Rectal smooth muscle tissue (tissue), 1 donor: ENCODE measurements around the gene DPP7.
A peak's percentile ranks its signal among the peaks of the same experiment; 100 is the strongest.

Experiments
- H3K27ac ChIP-seq: one replicate; pipeline ENCODE4 v1.7.0; 2013; ENCODE audit warnings: low read depth, low read length, inconsistent platforms
- H3K27me3 ChIP-seq: one replicate; pipeline ENCODE4 v1.7.0; 2013; ENCODE audit warnings: low read length; ENCODE audit not compliant: control insufficient read depth, insufficient read depth
- H3K36me3 ChIP-seq: one replicate; pipeline ENCODE4 v1.7.0; 2013; ENCODE audit warnings: low read length; ENCODE audit not compliant: control insufficient read depth, insufficient read depth
- H3K4me1 ChIP-seq: one replicate; pipeline ENCODE4 v1.7.0; 2013; ENCODE audit warnings: low read length; ENCODE audit not compliant: control insufficient read depth, insufficient read depth
- H3K4me3 ChIP-seq: one replicate; pipeline ENCODE4 v1.7.0; 2013; ENCODE audit warnings: low read length
- H3K9ac ChIP-seq: one replicate; pipeline ENCODE4 v1.7.0; 2013; ENCODE audit warnings: low read length

Gene DPP7

DNA sequence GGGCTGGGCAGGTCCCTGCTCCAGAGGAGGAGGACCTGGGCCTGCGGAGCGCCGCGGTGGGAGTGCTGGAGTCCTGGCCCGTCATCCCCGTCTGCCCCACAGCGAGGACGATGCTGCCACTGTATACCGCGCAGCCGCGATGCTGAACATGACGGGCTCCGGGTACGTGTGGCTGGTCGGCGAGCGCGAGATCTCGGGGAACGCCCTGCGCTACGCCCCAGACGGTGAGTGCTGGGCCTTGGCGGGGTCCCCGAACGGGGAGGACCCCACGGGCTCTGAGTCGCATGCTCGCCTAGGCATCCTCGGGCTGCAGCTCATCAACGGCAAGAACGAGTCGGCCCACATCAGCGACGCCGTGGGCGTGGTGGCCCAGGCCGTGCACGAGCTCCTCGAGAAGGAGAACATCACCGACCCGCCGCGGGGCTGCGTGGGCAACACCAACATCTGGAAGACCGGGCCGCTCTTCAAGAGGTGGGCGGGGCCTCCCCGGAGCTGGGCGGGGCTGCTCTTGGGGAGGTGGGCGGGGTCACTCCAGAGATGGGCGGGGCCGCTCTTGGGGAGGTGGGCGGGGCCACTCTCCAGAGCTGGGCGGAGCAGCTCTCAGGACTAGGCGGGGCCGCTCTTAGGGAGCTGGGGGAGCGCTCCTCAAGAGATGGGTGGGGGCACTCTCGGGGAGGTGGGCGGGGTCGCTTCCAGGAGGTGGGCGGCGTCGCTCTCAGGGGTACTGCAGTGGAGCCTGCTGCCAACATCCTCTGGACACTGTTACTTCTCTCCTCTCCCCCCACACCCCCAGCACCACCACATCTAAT lies 42.2 kb upstream of the DPP7 start:
- Histone ChIP-seq H3K9ac (no peak overlapping the region), H3K4me3 (peak overlapping the region; percentile 34), H3K27ac (no peak overlapping the region), H3K36me3 (no peaks in the 10 kb centered on the region), H3K27me3 (peaks cover 32% of the 10 kb centered on the region), H3K4me1 (no peaks in the 10 kb centered on the region)

DNA sequence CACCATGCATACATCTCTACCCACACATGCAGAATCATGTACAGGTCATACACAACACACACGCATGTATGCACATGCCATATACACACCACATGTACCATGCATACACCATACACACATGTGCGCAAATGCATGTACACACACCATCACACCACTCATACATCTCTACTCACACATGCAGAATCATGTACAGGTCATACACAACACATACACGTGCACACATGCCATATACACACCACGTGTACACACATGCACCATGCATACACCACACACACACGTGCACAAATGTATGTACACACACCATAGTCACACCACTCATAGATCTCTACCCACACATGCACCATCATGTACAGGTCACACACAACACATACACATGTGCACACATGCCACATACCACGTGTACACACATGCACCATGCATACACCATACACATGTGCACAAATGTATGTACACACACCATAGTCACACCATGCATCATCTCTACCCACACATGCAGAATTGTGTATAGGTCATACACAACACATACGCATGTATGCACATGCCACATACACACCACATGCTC lies 38.4 kb upstream of the DPP7 start:
- Histone ChIP-seq H3K27me3 (peaks cover 17% of the 10 kb centered on the region), H3K4me3 (no peak overlapping the region), H3K36me3 (no peaks in the 10 kb centered on the region), H3K4me1 (no peaks in the 10 kb centered on the region), H3K9ac (no peak overlapping the region), H3K27ac (no peak overlapping the region)

DNA sequence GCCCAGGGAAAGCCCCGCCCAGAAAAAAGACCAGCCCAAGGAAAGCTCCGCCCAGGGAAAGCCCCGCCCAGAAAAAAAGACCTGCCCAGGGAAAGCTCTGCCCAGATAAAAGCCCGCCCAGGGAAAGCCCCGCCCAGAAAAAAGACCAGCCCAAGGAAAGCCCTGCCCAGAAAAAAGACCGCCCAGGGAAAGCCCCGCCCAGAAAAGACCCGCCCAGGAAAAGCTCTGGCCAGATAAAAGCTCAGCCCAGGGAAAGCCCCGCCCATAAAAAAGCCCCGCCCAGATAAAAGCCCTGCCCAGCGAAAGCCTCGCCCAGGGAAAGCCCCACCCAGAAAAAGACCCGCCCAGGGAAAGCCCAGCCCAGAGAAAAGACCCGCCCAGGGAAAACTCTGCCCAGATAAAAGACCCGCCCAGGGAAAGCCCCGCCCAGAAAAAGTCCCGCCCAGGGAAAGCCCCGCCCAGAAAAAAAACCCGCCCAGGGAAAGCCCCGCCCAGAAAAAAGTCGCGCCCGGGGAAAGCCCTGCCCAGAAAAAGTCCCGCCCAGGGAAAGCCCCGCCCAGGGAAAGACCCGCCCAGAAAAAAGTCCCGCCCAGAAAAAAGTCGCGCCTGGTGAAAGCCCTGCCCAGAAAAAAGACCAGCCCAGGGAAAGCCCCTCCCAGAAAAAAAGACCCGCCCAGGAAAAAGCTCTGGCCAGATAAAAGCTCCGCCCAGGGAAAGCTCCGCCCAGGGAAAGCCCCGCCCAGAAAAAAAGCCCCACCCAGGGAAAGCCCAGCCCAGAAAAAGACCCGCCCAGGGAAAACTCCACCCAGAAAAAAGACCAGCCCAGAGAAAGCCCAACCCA lies 36.3 kb upstream of the DPP7 start:
- Histone ChIP-seq H3K36me3 (no peaks in the 10 kb centered on the region), H3K4me1 (no peaks in the 10 kb centered on the region), H3K27ac (no peak overlapping the region), H3K27me3 (peaks cover 11% of the 10 kb centered on the region), H3K4me3 (no peak overlapping the region), H3K9ac (no peak overlapping the region)

DNA sequence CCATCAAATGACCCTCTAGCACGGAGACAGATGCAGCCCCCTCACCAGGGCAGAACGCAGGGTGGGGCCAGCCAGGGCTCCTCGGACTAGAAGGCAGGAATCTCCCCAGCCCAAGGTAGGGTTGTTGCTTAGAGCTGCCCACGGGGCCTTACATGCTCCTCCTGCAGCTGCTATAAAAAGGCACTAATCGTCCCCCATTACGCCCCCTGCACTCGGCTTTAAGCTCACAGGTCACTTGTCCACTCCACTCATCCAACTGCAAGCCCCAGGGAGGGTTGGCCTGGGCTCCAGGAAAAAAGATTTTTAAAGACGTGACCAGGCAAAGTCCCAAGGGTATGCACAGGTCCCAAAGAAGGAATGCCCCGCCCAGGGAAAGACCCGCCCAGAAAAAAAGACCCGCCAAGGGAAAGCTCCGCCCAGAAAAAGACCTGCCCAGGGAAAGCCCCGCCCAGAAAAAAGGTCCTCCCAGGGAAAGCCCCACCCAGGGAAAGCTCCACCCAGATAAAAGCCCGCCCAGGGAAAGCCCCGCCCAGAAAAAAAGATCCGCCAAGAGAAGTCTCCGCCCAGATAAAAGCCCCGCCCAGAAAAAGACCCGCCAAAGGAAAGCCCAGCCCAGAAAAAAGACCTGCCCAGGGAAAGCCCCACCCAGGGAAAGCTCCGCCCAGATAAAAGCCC lies 35.5 kb upstream of the DPP7 start:
- H3K9ac ChIP-seq: no peak overlapping the region
- H3K27me3 ChIP-seq: peaks cover 11% of the 10 kb centered on the region
- no peak overlapping the region for H3K4me3 ChIP-seq
- no peaks in the 10 kb centered on the region for H3K36me3 ChIP-seq
- H3K27ac ChIP-seq: no peak overlapping the region
- no peaks in the 10 kb centered on the region for H3K4me1 ChIP-seq

DNA sequence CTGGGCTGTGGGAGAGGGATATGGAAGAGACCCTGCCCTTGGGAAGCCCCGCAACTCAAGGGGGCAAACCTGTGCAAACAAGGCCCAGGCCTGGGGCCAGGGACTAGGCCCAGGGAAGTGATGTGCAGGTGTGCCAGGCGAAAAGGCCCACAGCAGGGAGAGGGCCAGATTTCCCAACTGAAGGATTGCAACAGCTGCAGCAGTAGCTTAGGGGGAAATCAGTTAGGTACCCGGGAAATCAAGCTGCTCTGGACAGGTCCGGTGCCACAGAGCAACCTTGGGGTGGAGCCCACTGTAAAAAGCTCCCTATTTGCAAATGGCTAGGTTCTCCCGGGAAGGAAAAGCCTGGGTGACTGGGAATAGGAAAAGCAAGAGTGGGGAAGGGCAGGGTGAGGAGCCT lies 34.8 kb upstream of the DPP7 start:
- H3K27ac ChIP-seq: no peak overlapping the region
- no peaks in the 10 kb centered on the region for H3K4me1 ChIP-seq
- H3K4me3 ChIP-seq: no peak overlapping the region
- no peak overlapping the region for H3K9ac ChIP-seq
- H3K36me3 ChIP-seq: no peaks in the 10 kb centered on the region
- H3K27me3 ChIP-seq: peaks cover 11% of the 10 kb centered on the region

DNA sequence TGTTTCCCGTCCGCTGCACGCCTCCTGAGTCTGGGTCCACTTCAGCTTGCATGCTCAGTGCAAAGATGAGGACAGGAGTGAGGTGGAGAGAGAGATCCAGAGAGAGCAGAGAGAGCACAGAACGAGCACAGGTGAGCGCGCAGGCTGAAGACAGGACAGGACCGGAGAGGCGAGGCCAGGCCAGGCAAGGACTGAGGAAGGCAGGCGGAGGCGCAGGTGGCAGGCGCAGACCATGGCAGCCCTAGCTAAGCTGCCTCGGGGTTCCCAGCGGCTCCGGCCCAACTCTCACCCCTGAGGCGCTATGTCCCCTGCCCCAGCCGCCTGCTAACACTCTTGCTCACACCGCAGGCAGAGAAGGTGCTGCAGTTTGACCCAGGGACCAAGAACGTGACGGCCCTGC lies 34.1 kb upstream of the DPP7 start:
- no peaks in the 10 kb centered on the region for H3K36me3 ChIP-seq
- no peak overlapping the region for H3K9ac ChIP-seq
- H3K27ac ChIP-seq: no peak overlapping the region
- no peak overlapping the region for H3K4me3 ChIP-seq
- H3K4me1 ChIP-seq: no peaks in the 10 kb centered on the region
- H3K27me3 ChIP-seq: peaks cover 11% of the 10 kb centered on the region

DNA sequence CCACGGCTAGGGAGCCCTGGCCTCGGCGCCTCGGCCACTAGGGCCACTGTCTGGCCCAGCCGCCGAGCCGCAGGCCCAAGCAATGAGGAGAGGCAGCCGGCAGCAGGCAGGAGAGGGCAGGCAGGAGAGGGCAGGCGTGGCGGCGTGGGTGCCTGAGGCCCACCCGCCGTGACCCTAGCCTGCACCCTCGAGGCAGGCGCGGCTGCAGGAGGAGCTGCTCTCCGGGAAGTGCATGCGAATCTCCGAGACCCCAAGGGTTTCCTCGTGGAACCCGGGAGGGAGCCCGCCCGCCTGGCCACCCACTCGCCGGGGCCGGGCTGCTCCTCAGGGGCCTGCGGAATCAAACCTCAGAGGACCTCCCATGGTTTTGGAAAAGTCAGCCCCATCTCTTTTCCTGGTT lies 33.7 kb upstream of the DPP7 start:
- no peaks in the 10 kb centered on the region for H3K4me1 ChIP-seq
- no peak overlapping the region for H3K4me3 ChIP-seq
- no peaks in the 10 kb centered on the region for H3K36me3 ChIP-seq
- H3K27me3 ChIP-seq: peaks cover 11% of the 10 kb centered on the region
- H3K27ac ChIP-seq: no peak overlapping the region
- no peak overlapping the region for H3K9ac ChIP-seq

DNA sequence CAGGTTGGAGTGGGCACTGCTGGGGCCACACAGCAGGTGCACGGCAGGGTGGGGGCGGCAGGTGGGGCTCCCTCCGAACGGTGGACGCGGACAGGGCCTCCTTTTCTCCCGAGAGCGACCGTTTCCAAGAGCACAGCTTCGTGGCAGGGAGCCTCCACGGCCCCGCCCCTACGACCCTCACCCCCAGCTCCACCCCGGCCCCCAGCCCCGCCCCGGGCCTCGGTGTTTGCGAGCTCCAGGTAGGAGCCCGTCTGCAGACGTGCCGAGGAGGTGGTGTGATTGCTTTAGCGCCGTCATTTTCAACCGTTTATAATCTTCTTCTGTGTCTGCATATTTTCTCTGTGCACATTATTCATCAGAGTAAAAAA lies 33.2 kb upstream of the DPP7 start:
- Histone ChIP-seq H3K36me3 (no peaks in the 10 kb centered on the region), H3K4me1 (no peaks in the 10 kb centered on the region), H3K27ac (no peak overlapping the region), H3K9ac (no peak overlapping the region), H3K27me3 (peaks cover 13% of the 10 kb centered on the region), H3K4me3 (no peak overlapping the region)

DNA sequence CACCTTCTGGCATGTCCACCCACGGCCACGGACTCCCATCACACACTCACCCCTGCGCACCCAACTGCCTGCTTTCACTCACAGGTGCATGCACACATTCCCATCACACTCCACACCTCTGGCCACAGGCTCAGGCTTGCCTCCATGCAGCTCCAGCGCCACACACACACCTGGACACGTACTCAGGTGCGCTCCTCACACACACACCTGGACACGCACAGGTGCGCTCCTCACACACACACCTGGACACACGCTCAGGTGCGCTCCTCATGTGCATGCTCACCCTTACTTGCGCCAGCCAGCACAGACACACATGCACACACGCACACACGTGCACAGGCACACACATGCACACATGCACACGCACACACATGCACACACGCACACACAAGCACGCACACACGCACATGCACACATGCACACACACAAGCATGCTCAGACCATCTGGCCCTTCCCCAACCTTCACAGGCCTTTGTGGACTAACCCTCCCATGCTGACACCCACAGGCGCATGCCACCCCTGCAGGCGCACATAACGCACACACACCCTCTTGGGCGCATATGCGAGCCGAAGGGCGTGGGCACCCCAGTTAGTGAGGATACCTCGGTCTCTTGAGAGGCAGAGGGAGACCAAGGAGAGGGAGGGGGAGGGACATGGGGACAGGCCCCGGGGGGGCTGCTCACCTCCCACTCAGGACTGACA lies 32.7 kb upstream of the DPP7 start:
- no peak overlapping the region for H3K4me3 ChIP-seq
- H3K36me3 ChIP-seq: no peaks in the 10 kb centered on the region
- peaks cover 16% of the 10 kb centered on the region for H3K27me3 ChIP-seq
- H3K27ac ChIP-seq: no peak overlapping the region
- no peak overlapping the region for H3K9ac ChIP-seq
- H3K4me1 ChIP-seq: no peaks in the 10 kb centered on the region

DNA sequence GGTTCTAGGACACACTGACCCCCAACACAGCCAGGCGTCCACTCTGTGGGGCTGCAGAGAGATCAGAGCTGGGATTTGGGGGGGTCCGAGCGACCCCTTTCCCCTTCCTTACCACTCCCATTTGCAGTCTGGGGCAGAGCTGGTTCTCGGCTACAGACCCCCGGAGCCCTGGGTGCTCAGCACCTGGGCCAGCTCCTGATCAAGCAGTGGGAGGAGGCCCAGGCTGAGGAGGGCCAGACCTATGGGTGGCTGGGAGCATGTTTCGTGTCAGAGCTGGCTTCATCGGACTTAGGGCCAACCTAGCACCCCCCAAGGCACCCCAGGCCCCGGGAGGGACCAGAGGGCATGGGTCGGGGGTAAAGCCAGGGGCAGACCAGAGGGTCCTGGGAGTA lies 32.0 kb upstream of the DPP7 start:
- Histone ChIP-seq H3K4me3 (no peak overlapping the region), H3K4me1 (no peaks in the 10 kb centered on the region), H3K27ac (no peak overlapping the region), H3K36me3 (no peaks in the 10 kb centered on the region), H3K27me3 (peaks cover 24% of the 10 kb centered on the region), H3K9ac (no peak overlapping the region)

DNA sequence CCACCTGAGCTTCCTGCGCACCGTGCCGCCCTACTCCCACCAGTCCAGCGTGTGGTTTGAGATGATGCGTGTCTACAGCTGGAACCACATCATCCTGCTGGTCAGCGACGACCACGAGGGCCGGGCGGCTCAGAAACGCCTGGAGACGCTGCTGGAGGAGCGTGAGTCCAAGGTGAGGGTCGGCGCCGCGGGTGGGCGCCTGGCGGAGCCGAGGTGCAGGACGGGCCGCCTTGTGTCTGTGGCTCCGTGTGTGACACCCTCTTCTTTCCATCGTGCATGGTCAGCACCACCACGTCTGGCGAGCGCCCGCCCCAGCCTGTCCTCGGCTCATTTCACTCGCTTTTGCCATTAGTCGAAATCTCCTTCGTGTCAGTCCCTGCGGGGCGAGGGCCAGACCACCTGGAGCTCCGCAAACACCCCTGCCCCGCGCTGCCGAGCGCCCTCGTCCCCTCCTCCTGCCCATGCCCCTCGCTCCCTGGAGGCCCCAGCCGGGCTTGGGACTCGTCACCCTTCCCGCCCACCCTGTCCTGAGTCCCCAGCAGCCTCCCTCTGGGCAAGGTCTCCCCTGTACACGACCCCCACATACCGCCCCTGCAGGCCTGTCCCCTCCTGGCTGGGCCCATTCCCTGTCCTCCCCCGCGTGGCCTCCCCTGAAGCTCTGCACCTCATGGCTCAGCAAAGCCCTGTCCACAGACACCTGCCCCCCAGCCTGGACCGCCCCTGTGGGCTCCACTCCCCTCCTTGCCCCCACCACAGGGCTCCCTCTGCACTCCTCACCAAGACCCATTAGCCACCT lies 31.4 kb upstream of the DPP7 start:
- H3K27ac ChIP-seq: no peak overlapping the region
- peaks cover 25% of the 10 kb centered on the region for H3K27me3 ChIP-seq
- no peaks in the 10 kb centered on the region for H3K36me3 ChIP-seq
- H3K4me3 ChIP-seq: no peak overlapping the region
- H3K9ac ChIP-seq: no peak overlapping the region
- no peaks in the 10 kb centered on the region for H3K4me1 ChIP-seq
